Aorta (tissue), 5 donors: Measurements from ENCODE around the gene C1orf167. TPM values are rescaled to one million over a fixed set of nuclear protein-coding genes. Genes with fewer than 3 reads are reported as not detected.

Experiments
- ATAC-seq: fragments of 200-7000 bp; cut with Tn5 transposase; one replicate; pipeline ENCODE4 v1.9.1; 2022; ENCODE audit warnings: moderate library complexity; ENCODE audit not compliant: low FRiP score
- DNase-seq, 2 donors: peaks; one replicate each; pipeline ENCODE4 v3.0.0-alpha.2; 2020
- H3K27ac ChIP-seq, 2 donors: one replicate each; pipeline ENCODE4 v1.5.1; 2013; ENCODE audit warnings: low read length in 2 of 2, mild to moderate bottlenecking in 2 of 2, moderate library complexity in 2 of 2, control low read depth in 1 of 2, inconsistent platforms in 1 of 2, low read depth in 1 of 2
- H3K27me3 ChIP-seq, 2 donors: one replicate each; pipeline ENCODE4 v1.6.1; 2013; ENCODE audit warnings: control low read depth in 1 of 2, low read length in 1 of 2, mild to moderate bottlenecking in 1 of 2, moderate library complexity in 1 of 2; ENCODE audit not compliant: insufficient read depth in 2 of 2, control insufficient read depth in 1 of 2
- H3K36me3 ChIP-seq, 2 donors: one replicate each; pipeline ENCODE4 v1.6.1; 2013; ENCODE audit warnings: control low read depth in 1 of 2, low read length in 1 of 2, mild to moderate bottlenecking in 1 of 2; ENCODE audit not compliant: insufficient read depth in 2 of 2, control insufficient read depth in 1 of 2
- H3K4me1 ChIP-seq, 2 donors: one replicate each; pipeline ENCODE4 v1.6.1; 2013; ENCODE audit warnings: low read length in 2 of 2, control low read depth in 1 of 2, mild to moderate bottlenecking in 1 of 2, moderate library complexity in 1 of 2; ENCODE audit not compliant: insufficient read depth in 2 of 2, control insufficient read depth in 1 of 2
- H3K4me3 ChIP-seq, 2 donors: one replicate each; pipeline ENCODE4 v1.5.1; 2013; ENCODE audit warnings: low read length in 2 of 2, control low read depth in 1 of 2, mild to moderate bottlenecking in 1 of 2
- H3K9me3 ChIP-seq: one replicate; pipeline ENCODE4 v1.6.1; 2013; ENCODE audit warnings: mild to moderate bottlenecking, low read length; ENCODE audit not compliant: control insufficient read depth
- WGBS, 2 donors: extraction: QIAGEN DNeasy Blood & Tissue Kit; methylation state at CpG; one replicate each; pipeline ENCODE4 v1.1.7; 2013; 5-methylcytosine and 5-hydroxymethylcytosine counted together
- intact Hi-C, 2 donors: fragments of 100-400 bp; cut with DNase I; formaldehyde crosslinking; loops; one replicate each; pipeline versions ENCODE4 v1.14.2 to v1.15.0; 2022
- polyA plus RNA-seq, 2 donors: library from polyadenylated mRNA; stranded (reverse); fragments of 200-250 nt; gene quantifications; one replicate each; pipeline ENCODE4 v1.2.3, GENCODE V29; 2013
- total RNA-seq, 2 donors: library from RNA; stranded (reverse); fragmentation: NEBNext Ultra II Directional; extraction: Animal tissue kit (Norgen Biotek cat#: 25700); gene quantifications; one replicate each; pipeline ENCODE4 v1.2.1, GENCODE V29; 2021
- donor health status: healthy with polysubstance abuse.
- donor health status: Bipolar disorder and iron deficiency.
- donor health status: DM: no; HTN: no; CAD: no.
- donor health status: DM: no; HTN: no; CAD: no.
- donor health status: DM: yes; HTN: yes; CAD: no.

C1orf167 gene
- total and polyA plus RNA-seq, 4 donors: 0.75 to 3.6 (median 1.8) TPM

DNA sequence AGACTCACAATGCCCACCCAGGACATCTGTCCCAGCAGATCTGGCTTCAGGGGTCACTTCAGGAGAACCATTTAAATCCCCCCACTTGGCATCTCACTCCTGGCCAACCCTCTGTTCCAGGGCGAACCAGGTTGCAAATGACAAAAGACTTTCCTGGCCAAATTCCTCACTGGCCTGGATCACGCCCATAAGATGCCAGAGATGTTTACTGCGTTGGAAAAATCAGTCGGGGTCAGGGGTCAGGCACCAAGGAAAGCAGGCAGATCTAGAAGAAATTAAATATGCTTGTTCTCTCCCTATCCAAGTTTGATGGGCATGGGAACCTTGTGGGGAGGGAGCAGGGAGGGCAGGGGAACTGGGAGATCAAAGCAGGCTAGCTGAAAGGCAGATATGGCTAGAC lies 40.7 kb upstream of the C1orf167 start:
- Histone ChIP-seq H3K4me1 (no peaks in the 10 kb centered on the region), H3K9me3 (no peaks in the 10 kb centered on the region), H3K27ac (no peak overlapping the region), H3K36me3 (no peaks in the 10 kb centered on the region), H3K27me3 (no peaks in the 10 kb centered on the region), H3K4me3 (no peak overlapping the region)
- intact Hi-C loops: loop anchor here (5.0 kb wide), 2 partner anchors 69 to 479 kb away; partner anchors contain the start of genes FBXO2 (in 1 of the 2) and FBXO44 (in 1 of the 2)
- ATAC-seq (no peak), DNase-seq (no peak)
- 20 to 26% methylated on average over 4 of the region's 4 CpGs for WGBS, 2 donors

DNA sequence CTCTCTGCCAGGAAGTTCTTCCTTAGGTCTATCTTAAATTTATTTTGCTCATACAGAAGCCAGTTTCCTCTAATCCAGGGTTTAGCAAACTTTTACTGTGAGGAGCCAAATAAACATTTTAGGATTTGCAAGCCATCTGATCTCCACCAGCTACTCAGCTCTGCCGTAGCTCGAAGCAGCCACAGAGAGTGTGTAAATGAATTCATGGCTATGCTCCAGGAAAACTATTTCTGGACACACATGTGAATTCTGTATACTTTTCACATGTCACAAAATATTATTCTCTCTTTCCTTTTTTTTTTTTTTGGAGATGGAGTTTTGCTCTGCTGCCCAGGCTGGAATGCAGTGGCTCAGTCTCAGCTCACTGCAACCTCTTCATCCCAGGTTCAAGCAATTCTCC lies 39.5 kb upstream of the C1orf167 start:
- intact Hi-C loops: loop anchor here (5.0 kb wide), 2 partner anchors 70 to 480 kb away; partner anchors contain the start of genes FBXO2 (in 1 of the 2) and FBXO44 (in 1 of the 2)
- H3K27me3 ChIP-seq: no peaks in the 10 kb centered on the region
- no peak overlapping the region for H3K27ac ChIP-seq

GRCh38 chr1:11725616-11726015 lies 36.4 kb upstream of the C1orf167 start:
- intact Hi-C loops: no loop called here
- whole genome bisulfite sequencing, 2 donors: 90 to 92% methylated on average over 5 of the region's 5 CpGs

More for the DNA sequence above, 39.5 kb upstream of the C1orf167 start:
- Histone ChIP-seq H3K4me1 (no peaks in the 10 kb centered on the region), H3K9me3 (no peaks in the 10 kb centered on the region), H3K4me3 (no peak overlapping the region), H3K36me3 (no peaks in the 10 kb centered on the region)
- DNase-seq (no peak), ATAC-seq (no peak)
- WGBS, 2 donors: 7% methylated on average over 2 of the region's 2 CpGs

GRCh38 chr1:11727119-11727518 lies 34.9 kb upstream of the C1orf167 start:
- Histone ChIP-seq H3K27me3 (no peaks in the 10 kb centered on the region), H3K9me3 (no peaks in the 10 kb centered on the region), H3K27ac (no peak overlapping the region), H3K36me3 (no peaks in the 10 kb centered on the region), H3K4me1 (no peaks in the 10 kb centered on the region), H3K4me3 (no peak overlapping the region)
- DNase-seq (no peak), ATAC-seq (no peak)
- intact Hi-C loops: no loop called here
- WGBS, 2 donors: 91 to 92% methylated on average over 4 of the region's 4 CpGs

More at GRCh38 chr1:11725616-11726015, 36.4 kb upstream of the C1orf167 start:
- Histone ChIP-seq H3K9me3 (no peaks in the 10 kb centered on the region), H3K4me1 (no peaks in the 10 kb centered on the region), H3K4me3 (no peak overlapping the region), H3K27ac (no peak overlapping the region), H3K27me3 (no peaks in the 10 kb centered on the region), H3K36me3 (no peaks in the 10 kb centered on the region)
- no peak for ATAC-seq
- no peak for DNase-seq

GRCh38 chr1:11728126-11728806 lies 33.7 kb upstream of the C1orf167 start:
- H3K4me1 ChIP-seq: no peaks in the 10 kb centered on the region
- WGBS, 2 donors: 94 to 95% methylated on average over 4 of the region's 4 CpGs
- H3K27me3 ChIP-seq: no peaks in the 10 kb centered on the region
- intact Hi-C loops: no loop called here
- no peaks in the 10 kb centered on the region for H3K36me3 ChIP-seq
- no peak overlapping the region for H3K4me3 ChIP-seq
- no peak overlapping the region for H3K27ac ChIP-seq
- ATAC-seq: no peak
- DNase-seq: no peak
- H3K9me3 ChIP-seq: no peaks in the 10 kb centered on the region

- WGBS, 2 donors: 93 to 95% methylated on average over 11 of the region's 11 CpGs
- intact Hi-C loops: no loop called here
Measured at GRCh38 chr1:11729155-11729497, 32.9 kb upstream of the C1orf167 start.

DNA sequence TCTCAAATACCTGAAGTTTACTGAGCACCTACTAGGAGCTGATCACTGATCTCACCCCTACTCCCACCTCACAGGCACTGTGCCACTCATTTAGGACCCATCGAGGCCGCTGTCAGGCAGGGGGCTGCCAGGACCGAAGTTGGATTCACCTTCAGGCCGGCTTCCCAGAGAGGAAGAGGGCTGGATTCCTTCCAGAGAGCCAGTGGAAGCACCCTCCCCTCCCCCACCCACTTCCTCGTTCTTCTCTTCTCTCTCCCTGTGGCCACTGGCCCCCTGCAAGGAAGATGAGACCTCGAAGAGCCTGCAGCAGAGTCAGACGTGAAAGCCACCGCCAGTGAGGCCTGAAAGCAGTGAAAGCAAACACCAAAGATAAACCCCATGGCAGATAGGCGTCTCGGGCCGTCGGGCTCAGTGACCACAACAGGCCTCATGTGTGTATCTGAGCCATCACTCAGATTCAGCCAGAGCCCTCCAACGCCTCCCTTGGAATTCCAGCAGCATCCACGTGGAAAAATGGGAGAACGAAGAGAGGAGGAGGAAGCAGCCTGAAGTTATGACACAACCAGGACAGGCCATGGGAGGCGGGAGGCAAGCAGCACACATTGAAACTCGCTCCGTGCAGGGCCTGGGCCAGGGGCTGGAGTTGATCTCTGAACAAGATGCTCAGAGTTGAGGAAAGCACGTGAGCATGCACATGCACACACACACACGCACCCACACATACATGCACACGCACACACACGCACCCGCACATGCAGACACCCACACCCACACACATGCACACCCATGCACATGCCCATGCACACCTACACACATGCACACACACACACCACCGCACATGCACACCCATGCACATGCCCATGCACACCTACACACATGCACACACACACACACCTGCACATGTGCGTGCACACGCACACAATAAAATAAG lies 32.2 kb upstream of the C1orf167 start:
- H3K4me3 ChIP-seq: no peak overlapping the region
- H3K4me1 ChIP-seq: no peaks in the 10 kb centered on the region
- no peak overlapping the region for H3K27ac ChIP-seq
- WGBS, 2 donors: 79 to 81% methylated on average over 26 of the region's 26 CpGs
- intact Hi-C loops: no loop called here
- no peaks in the 10 kb centered on the region for H3K9me3 ChIP-seq
- H3K27me3 ChIP-seq: no peaks in the 10 kb centered on the region
- DNase-seq (no peak), ATAC-seq (no peak)
- no peaks in the 10 kb centered on the region for H3K36me3 ChIP-seq

More at GRCh38 chr1:11729155-11729497, 32.9 kb upstream of the C1orf167 start:
- Histone ChIP-seq H3K9me3 (no peaks in the 10 kb centered on the region), H3K27ac (no peak overlapping the region), H3K27me3 (no peaks in the 10 kb centered on the region), H3K4me1 (no peaks in the 10 kb centered on the region), H3K36me3 (no peaks in the 10 kb centered on the region), H3K4me3 (no peak overlapping the region)
- DNase-seq (no peak), ATAC-seq (no peak)

- intact Hi-C loops: no loop called here
- ATAC-seq (no peak), DNase-seq (no peak)
- H3K36me3 ChIP-seq: no peaks in the 10 kb centered on the region
- no peak overlapping the region for H3K27ac ChIP-seq
- no peak overlapping the region for H3K4me3 ChIP-seq
- H3K4me1 ChIP-seq: no peaks in the 10 kb centered on the region
- WGBS, 2 donors: 47 to 57% methylated on average over 5 of the region's 5 CpGs
- H3K9me3 ChIP-seq: no peaks in the 10 kb centered on the region
- no peaks in the 10 kb centered on the region for H3K27me3 ChIP-seq
Measured at GRCh38 chr1:11730429-11730891, 31.5 kb upstream of the C1orf167 start.
